Mucosa of descending colon (tissue), 3 donors: ENCODE results near the gene APOB. TPM values are rescaled to one million over a fixed set of nuclear protein-coding genes. Genes with fewer than 3 reads are reported as not detected.

Source experiments
- ATAC-seq: fragments of 200-7000 bp; cut with Tn5 transposase; one replicate; pipeline ENCODE4 v1.9.1; 2020; ENCODE audit warnings: mild to moderate bottlenecking, moderate library complexity
- DNase-seq, 3 donors: peaks; one replicate each; pipeline ENCODE4 v3.0.0-alpha.2; 2020
- H3K36me3 ChIP-seq: fragments of 200-600 bp; one replicate; pipeline ENCODE4 v1.8.0; 2021; ENCODE audit warnings: low read depth, mild to moderate bottlenecking
- H3K4me1 ChIP-seq: fragments of 200-600 bp; one replicate; pipeline ENCODE4 v1.8.0; 2021; ENCODE audit warnings: low read depth, mild to moderate bottlenecking
- H3K4me3 ChIP-seq: fragments of 200-600 bp; one replicate; pipeline ENCODE4 v1.8.0; 2021; ENCODE audit warnings: mild to moderate bottlenecking
- H3K9me3 ChIP-seq: fragments of 200-600 bp; one replicate; pipeline ENCODE4 v1.8.0; 2021; ENCODE audit warnings: mild to moderate bottlenecking
- intact Hi-C, 2 donors: fragments of 100-400 bp; cut with DNase I in 1 of 2; cut with micrococcal nuclease in 1 of 2; formaldehyde crosslinking; loops; one replicate each; pipeline versions ENCODE4 v1.11.0 to v1.11.1; 2022; cut with DNase I, micrococcal nuclease
- total RNA-seq, 3 donors: library from RNA; stranded (reverse); fragmentation: NEBNext Ultra II Directional in 2 of 3; extraction: Animal tissue kit (Norgen Biotek cat#: 25700) in 2 of 3; gene quantifications; one replicate each; pipeline versions ENCODE4 v1.2.1 to v1.2.4, GENCODE V29; 2021 to 2023
- TF ChIP-seq, protein P1 (sequence below): fragments of 200-600 bp; IDR thresholded peaks from one replicate; pipeline ENCODE4 v1.8.0; 2022; ENCODE audit warnings: antibody characterized with exemption, mild to moderate bottlenecking
- donor health status: DM: no; HTN: no; CAD: no; lungs with moderate emphysema.
- donor health status: DM: no; HTN: no; CAD: no.
- donor health status: DM: no; HTN: yes; CAD: no.

Gene APOB
- total RNA-seq, 3 donors from 2014 or later: 0.34 to 0.55 (median 0.47) TPM

DNA sequence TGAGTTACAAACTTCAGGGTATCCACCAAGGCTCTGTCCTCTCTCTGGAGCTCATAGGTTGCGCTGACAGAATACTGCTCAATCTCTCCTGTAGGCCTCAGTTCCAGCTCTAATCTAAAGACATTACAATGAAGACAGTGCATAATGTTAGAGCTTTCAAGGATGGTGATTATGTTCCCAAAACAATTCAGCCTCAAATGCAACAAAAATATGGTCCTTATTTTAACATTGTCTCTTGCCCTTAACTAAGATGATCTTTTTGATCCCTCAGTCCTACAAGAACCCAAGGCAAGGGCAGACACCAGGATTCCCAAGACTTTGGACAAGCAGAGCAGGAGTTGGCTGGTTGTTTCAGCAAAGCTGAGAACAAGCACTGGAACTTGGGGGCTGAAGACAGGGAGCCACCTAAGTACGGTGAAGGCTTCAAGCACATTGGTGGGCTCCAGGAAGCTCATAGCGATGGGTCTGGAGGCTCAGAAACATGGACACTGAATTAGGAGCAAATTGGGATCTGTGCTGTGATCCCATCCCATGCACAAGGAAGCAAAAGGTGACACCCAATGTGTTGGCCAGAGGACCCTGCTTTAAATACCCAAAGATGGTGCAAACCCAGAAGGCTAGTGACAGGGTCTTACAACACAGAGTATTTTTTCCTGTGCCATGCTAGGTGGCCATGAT lies 24.7 kb downstream of the APOB start:
- H3K36me3 ChIP-seq: no peaks in the 10 kb centered on the region
- no peak for ATAC-seq
- intact Hi-C loops: no loop called here
- no peaks in the 10 kb centered on the region for H3K9me3 ChIP-seq
- H3K4me1 ChIP-seq: no peaks in the 10 kb centered on the region
- no peak overlapping the region for H3K4me3 ChIP-seq
- TF ChIP-seq, protein P1, sequence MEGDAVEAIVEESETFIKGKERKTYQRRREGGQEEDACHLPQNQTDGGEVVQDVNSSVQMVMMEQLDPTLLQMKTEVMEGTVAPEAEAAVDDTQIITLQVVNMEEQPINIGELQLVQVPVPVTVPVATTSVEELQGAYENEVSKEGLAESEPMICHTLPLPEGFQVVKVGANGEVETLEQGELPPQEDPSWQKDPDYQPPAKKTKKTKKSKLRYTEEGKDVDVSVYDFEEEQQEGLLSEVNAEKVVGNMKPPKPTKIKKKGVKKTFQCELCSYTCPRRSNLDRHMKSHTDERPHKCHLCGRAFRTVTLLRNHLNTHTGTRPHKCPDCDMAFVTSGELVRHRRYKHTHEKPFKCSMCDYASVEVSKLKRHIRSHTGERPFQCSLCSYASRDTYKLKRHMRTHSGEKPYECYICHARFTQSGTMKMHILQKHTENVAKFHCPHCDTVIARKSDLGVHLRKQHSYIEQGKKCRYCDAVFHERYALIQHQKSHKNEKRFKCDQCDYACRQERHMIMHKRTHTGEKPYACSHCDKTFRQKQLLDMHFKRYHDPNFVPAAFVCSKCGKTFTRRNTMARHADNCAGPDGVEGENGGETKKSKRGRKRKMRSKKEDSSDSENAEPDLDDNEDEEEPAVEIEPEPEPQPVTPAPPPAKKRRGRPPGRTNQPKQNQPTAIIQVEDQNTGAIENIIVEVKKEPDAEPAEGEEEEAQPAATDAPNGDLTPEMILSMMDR: no peak
- DNase-seq: no peak

DNA sequence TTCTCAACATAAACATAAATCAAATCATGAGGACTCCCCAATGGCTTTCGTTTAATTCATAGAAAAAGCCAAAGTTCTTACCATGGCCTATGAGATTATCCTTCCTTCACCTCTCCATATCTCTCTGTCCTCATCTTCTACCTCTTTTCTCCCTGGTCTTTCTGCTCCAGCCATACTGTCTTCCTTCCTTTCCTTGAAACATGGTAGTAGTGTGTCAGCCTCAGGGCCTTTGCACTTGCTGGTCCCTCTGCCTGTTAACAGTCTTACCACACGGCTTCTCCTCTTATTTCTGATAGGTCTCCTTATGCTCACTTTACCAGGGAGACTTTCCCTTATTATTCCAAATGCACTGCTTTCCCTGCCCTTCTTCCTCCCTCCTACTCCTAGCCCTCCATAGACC lies 25.6 kb downstream of the APOB start:
- H3K4me1 ChIP-seq: no peaks in the 10 kb centered on the region
- no peaks in the 10 kb centered on the region for H3K36me3 ChIP-seq
- intact Hi-C loops: no loop called here
- no peak for DNase-seq
- ATAC-seq: no peak
- no peaks in the 10 kb centered on the region for H3K9me3 ChIP-seq
- H3K4me3 ChIP-seq: no peak overlapping the region
- TF ChIP-seq, protein P1: no peak

DNA sequence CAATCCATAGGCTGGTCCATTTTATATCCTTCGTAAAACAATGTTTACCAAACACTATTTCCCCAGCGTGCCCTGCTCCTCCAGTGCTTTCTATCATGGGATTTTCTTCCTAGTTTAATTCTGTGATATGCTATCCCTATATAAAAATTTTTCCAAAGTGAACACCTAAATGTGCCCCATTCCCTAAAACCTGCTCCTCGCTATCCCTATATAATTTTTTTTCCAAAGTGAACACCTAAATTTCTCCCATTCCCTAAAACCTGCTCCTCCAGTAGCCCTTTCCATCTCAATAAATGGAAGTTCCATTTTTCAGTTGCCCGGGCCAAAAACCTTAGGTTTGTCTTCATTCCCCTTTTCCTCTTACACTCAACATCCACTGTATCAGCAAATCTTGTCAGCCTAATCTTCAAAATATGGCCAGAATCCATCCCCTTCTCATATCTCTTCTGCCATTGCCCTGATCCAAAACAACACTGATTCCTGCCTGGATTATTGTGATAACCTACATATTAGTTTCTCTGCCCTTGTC lies 26.1 kb downstream of the APOB start:
- H3K9me3 ChIP-seq: no peaks in the 10 kb centered on the region
- ATAC-seq (no peak), DNase-seq (no peak)
- TF ChIP-seq, protein P1: no peak
- no peaks in the 10 kb centered on the region for H3K36me3 ChIP-seq
- H3K4me3 ChIP-seq: no peak overlapping the region
- intact Hi-C loops: no loop called here
- no peaks in the 10 kb centered on the region for H3K4me1 ChIP-seq

DNA sequence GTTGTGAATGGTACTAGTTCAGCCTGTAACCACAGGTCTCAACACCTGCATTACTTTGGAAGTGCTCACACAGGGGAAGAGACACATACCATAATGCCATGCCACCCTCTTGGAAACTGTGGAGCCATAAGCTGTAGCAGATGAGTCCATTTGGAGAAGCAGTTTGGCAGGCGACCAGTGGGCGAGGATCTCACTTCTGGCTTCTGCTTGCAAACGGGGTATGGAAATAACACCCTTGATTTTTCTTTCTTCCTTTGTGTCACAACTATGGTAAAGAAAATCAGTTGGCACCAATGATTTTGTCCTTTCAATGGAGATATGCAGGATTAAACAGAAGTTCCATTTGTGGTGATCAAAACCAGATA lies 28.6 kb downstream of the APOB start:
- Histone ChIP-seq H3K9me3 (no peaks in the 10 kb centered on the region), H3K4me3 (no peak overlapping the region), H3K36me3 (no peaks in the 10 kb centered on the region), H3K4me1 (no peaks in the 10 kb centered on the region)
- ATAC-seq (no peak), DNase-seq (no peak)
- TF ChIP-seq, protein P1: no peak
- intact Hi-C loops: no loop called here

DNA sequence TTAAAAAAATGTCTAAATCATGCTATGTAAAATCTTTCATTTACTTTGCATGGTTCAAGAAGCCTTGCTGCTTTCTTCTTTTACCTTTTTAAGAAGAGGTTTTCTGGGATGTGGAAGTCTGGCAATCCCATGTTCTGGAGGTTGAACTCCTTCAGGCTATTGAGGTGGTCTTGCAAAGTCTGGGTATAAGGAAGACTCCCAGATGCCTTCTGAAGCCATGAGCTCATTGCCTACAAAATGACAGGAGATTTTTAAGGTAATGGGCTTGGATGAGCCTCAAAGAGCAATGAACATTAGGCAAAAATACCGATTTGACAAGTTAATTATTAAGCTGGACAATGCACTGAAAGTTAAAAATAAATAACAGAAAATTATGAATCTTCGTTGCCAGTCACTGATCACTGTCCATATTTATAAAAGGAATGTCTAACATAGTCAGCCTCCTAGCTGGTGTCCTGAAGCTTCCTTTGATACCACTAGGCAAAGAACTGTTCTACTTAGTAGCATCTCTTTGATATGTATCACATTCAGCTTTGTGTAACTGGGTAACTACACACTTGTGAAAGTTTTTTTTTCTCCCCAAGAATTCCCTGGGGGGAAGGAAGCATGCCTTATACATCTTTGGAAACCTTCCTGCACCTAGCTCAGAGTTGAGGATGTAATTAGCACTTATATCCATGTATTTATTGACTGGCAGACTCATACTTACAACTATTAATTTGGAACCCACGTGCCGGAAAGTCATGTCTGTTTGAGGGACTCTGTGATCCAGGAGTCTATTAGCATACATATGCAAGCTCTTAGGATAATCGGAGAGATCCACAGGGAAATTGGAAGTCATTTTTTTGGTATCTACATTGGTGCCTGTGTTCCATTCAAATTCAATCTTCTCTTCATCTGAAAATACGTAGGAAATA lies 29.3 kb downstream of the APOB start:
- intact Hi-C loops: no loop called here
- TF ChIP-seq, protein P1: no peak
- H3K36me3 ChIP-seq: no peaks in the 10 kb centered on the region
- no peaks in the 10 kb centered on the region for H3K9me3 ChIP-seq
- no peak overlapping the region for H3K4me3 ChIP-seq
- H3K4me1 ChIP-seq: no peaks in the 10 kb centered on the region
- no peak for ATAC-seq
- DNase-seq: no peak
